ENCODE data around the gene HEXB. TPM values are rescaled to one million over a fixed set of nuclear protein-coding genes. Genes with fewer than 3 reads are reported as not detected.

The HEXB gene
- total and polyA plus RNA-seq, 7 experiments from 2014 or later = 37.7 to 95.8 (median 72.0) TPM

DNA sequence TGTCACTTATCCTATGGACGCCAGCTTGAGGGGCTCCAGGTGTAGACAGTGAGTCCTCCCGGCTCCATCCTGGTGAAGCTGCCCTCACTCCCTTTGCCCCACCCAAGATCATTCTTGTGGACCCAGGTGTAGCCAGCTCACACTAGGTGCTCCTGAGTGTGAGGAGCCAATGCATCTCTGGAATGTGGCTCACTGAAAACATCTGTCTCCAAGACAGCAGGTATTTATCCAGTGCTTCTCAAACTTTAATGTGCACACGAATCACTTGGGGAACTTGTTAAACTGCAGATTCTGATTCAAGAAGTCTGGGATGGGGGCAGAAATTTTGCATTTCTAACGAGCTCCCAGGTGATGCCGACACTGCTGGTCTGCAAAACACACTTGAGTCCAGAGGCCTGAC, 31.0 kb upstream of the HEXB start:
- Mint-ChIP-seq H3K9me3 (no peaks in the 10 kb centered on the region), H3K27ac (no peak overlapping the region), H3K27me3 (peaks cover 0 to 18% (median 5%) of the 10 kb centered on the region in 5 donors), H3K4me3 (no peak overlapping the region), H3K36me3 (no peaks in the 10 kb centered on the region), H3K4me1 (peaks cover 0 to 2% (median 0%) of the 10 kb centered on the region in 7 donors)
- DNase-seq (no peak), ATAC-seq (no peak)
- ChIA-PET POLR2A (no interaction called here), CTCF (interaction anchor here (1.8 kb wide), 1 partner anchor 751 kb away, joined by 9 read pairs; no protein-coding TSS in a partner anchor)
- intact Hi-C loops (cut with micrococcal nuclease) = no loop called here
- Histone ChIP-seq H3K36me3 (ENCODE audit: control insufficient read depth in 2 of 3, insufficient read depth in 3 of 3, low read length in 3 of 3) (no peaks in the 10 kb centered on the region), H3K27ac (ENCODE audit: low read depth, low read length) (no peak overlapping the region), H3K4me1 (ENCODE audit: control insufficient read depth in 2 of 2, insufficient read depth in 2 of 2, low read length in 2 of 2) (no peaks in the 10 kb centered on the region), H3K27me3 (ENCODE audit: control insufficient read depth in 2 of 2, insufficient read depth in 2 of 2, low read length in 2 of 2) (no peaks in the 10 kb centered on the region), H3K4me3 (ENCODE audit: low read length) (no peak overlapping the region), H3K9me3 (ENCODE audit: control insufficient read depth in 2 of 3, low read length in 3 of 3) (no peaks in the 10 kb centered on the region)

DNA sequence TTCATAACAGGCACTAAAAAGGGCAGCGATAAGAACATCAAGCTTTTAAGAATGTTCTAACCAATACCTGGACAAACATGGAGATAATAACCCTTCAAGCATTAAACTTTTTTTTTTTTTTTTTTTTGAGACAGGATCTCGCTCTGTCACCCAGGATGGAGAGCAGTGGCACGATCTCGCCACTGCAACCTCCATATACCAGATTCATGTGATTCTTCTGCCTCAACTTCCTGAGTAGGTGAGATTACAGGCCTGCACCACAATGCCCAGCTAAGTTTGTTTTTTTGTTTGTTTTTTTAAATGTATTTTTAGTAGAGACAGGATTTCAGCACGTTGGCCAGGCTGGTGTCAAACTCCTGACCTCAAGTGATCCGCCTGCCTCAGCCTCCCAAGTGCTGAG, 29.8 kb upstream of the HEXB start:
- Histone ChIP-seq H3K9me3 (ENCODE audit: control insufficient read depth in 2 of 3, low read length in 3 of 3) (no peaks in the 10 kb centered on the region), H3K36me3 (ENCODE audit: control insufficient read depth in 2 of 3, insufficient read depth in 3 of 3, low read length in 3 of 3) (no peaks in the 10 kb centered on the region), H3K4me1 (ENCODE audit: control insufficient read depth in 2 of 2, insufficient read depth in 2 of 2, low read length in 2 of 2) (no peaks in the 10 kb centered on the region), H3K27me3 (ENCODE audit: control insufficient read depth in 2 of 2, insufficient read depth in 2 of 2, low read length in 2 of 2) (no peaks in the 10 kb centered on the region), H3K4me3 (ENCODE audit: low read length) (no peak overlapping the region), H3K27ac (ENCODE audit: low read depth, low read length) (no peak overlapping the region)
- ATAC-seq (no peak), DNase-seq (no peak)
- CTCF ChIA-PET = interaction anchor here (1.8 kb wide), 1 partner anchor 753 kb away, joined by 9 read pairs; no protein-coding TSS in a partner anchor
- intact Hi-C loops (cut with micrococcal nuclease) = no loop called here
- no peaks in the 10 kb centered on the region for H3K4me1 Mint-ChIP-seq
- H3K27ac Mint-ChIP-seq = no peak overlapping the region
- H3K27me3 Mint-ChIP-seq = peaks cover 0 to 23% (median 11%) of the 10 kb centered on the region in 5 donors
- no peaks in the 10 kb centered on the region for H3K9me3 Mint-ChIP-seq
- no peak overlapping the region for H3K4me3 Mint-ChIP-seq
- POLR2A ChIA-PET = no interaction called here
- H3K36me3 Mint-ChIP-seq = no peaks in the 10 kb centered on the region

DNA sequence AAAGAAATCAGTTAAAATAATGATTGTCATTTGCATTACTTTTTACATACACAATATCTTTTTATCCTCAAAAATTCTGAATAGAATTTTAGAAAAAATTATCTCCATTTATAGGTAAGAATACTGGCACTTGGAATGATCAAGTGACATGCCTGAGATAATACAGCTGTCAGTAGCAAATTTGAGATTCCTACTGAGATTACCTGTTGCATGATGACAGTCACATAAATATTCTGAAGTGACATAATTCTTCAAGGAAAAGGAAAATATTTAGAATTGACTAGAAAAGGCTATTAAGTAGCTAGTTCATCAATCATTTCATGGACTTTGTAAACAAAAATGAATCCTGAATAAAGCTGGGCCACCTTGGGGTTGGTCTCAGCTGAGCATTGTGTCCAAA, 29.3 kb upstream of the HEXB start:
- H3K36me3 Mint-ChIP-seq = no peaks in the 10 kb centered on the region
- H3K27me3 Mint-ChIP-seq = peaks cover 0 to 24% (median 11%) of the 10 kb centered on the region in 5 donors
- ChIA-PET POLR2A (no interaction called here), CTCF (interaction anchor here (1.8 kb wide), 1 partner anchor 753 kb away, joined by 9 read pairs; no protein-coding TSS in a partner anchor)
- intact Hi-C loops (cut with micrococcal nuclease) = no loop called here
- H3K4me3 Mint-ChIP-seq = no peak overlapping the region
- no peaks in the 10 kb centered on the region for H3K9me3 ChIP-seq (ENCODE audit: control insufficient read depth in 2 of 3, low read length in 3 of 3)
- H3K4me3 ChIP-seq (ENCODE audit: low read length) = no peak overlapping the region
- no peaks in the 10 kb centered on the region for H3K9me3 Mint-ChIP-seq
- no peaks in the 10 kb centered on the region for H3K27me3 ChIP-seq (ENCODE audit: control insufficient read depth in 2 of 2, insufficient read depth in 2 of 2, low read length in 2 of 2)
- H3K4me1 ChIP-seq (ENCODE audit: control insufficient read depth in 2 of 2, insufficient read depth in 2 of 2, low read length in 2 of 2) = no peaks in the 10 kb centered on the region
- H3K27ac ChIP-seq (ENCODE audit: low read depth, low read length) = no peak overlapping the region
- DNase-seq (no peak), ATAC-seq (no peak)
- H3K36me3 ChIP-seq (ENCODE audit: control insufficient read depth in 2 of 3, insufficient read depth in 3 of 3, low read length in 3 of 3) = no peaks in the 10 kb centered on the region
- H3K27ac Mint-ChIP-seq = no peak overlapping the region
- H3K4me1 Mint-ChIP-seq = no peaks in the 10 kb centered on the region

DNA sequence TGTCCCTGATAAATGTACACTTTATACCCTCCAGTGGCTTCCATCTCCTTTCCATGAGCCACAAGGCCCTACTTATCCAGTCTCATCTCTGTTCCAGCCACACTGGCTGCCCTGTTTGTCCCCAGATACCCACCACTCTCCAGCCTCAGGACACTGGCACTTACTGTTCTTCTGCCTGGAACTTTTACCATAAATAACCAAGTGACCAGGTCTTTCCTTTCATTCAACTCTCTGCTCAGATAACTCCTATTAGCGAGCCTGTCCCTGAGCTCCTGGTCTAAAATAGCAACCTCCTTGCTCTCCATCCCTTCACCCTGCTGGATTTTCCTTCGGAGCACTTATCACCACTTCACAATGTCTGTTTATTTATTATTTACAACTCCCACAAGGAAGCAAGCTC, 27.9 kb upstream of the HEXB start:
- intact Hi-C loops (cut with micrococcal nuclease) = no loop called here
- Histone ChIP-seq H3K9me3 (ENCODE audit: control insufficient read depth in 2 of 3, low read length in 3 of 3) (no peaks in the 10 kb centered on the region), H3K4me1 (ENCODE audit: control insufficient read depth in 2 of 2, insufficient read depth in 2 of 2, low read length in 2 of 2) (no peaks in the 10 kb centered on the region), H3K27me3 (ENCODE audit: control insufficient read depth in 2 of 2, insufficient read depth in 2 of 2, low read length in 2 of 2) (no peaks in the 10 kb centered on the region), H3K4me3 (ENCODE audit: low read length) (no peak overlapping the region), H3K36me3 (ENCODE audit: control insufficient read depth in 2 of 3, insufficient read depth in 3 of 3, low read length in 3 of 3) (no peaks in the 10 kb centered on the region), H3K27ac (ENCODE audit: low read depth, low read length) (no peak overlapping the region)
- CTCF ChIA-PET = interaction anchor here (1.2 kb wide), 1 partner anchor 8 kb away, joined by 5 read pairs; no protein-coding TSS in a partner anchor
- ATAC-seq (no peak), DNase-seq (no peak)
- Mint-ChIP-seq H3K4me3 (no peak overlapping the region), H3K9me3 (no peaks in the 10 kb centered on the region), H3K27ac (no peak overlapping the region), H3K27me3 (peaks cover 0 to 24% (median 20%) of the 10 kb centered on the region in 5 donors), H3K4me1 (no peaks in the 10 kb centered on the region), H3K36me3 (no peaks in the 10 kb centered on the region)
- POLR2A ChIA-PET = no interaction called here

DNA sequence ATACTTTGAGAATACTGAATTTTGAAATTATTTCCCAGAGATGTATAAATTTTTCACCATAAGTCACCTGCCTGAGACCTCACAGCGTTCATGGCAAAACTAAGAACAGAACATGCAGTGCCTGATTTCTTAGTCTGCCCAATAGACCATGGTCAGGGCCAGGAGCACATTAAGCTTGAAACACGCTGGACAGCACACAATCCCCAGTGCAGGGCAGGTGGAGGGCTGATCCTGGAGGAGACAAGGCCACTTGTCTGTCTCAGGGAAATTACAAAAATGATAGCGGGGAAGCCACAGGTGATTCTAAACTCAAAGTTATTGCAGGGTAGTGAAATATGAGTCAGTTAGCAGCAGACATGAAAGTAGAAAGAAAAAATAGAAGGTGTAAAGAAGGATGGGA, 25.9 kb upstream of the HEXB start:
- no peaks in the 10 kb centered on the region for H3K36me3 Mint-ChIP-seq
- H3K4me3 ChIP-seq (ENCODE audit: low read length) = no peak overlapping the region
- H3K36me3 ChIP-seq (ENCODE audit: control insufficient read depth in 2 of 3, insufficient read depth in 3 of 3, low read length in 3 of 3) = no peaks in the 10 kb centered on the region
- intact Hi-C loops (cut with micrococcal nuclease) = no loop called here
- H3K27ac Mint-ChIP-seq = no peak overlapping the region
- H3K9me3 ChIP-seq (ENCODE audit: control insufficient read depth in 2 of 3, low read length in 3 of 3) = no peaks in the 10 kb centered on the region
- ChIA-PET POLR2A (no interaction called here), CTCF (no interaction called here)
- no peaks in the 10 kb centered on the region for H3K27me3 ChIP-seq (ENCODE audit: control insufficient read depth in 2 of 2, insufficient read depth in 2 of 2, low read length in 2 of 2)
- DNase-seq = no peak
- H3K4me3 Mint-ChIP-seq = no peak overlapping the region
- no peak overlapping the region for H3K27ac ChIP-seq (ENCODE audit: low read depth, low read length)
- H3K4me1 ChIP-seq (ENCODE audit: control insufficient read depth in 2 of 2, insufficient read depth in 2 of 2, low read length in 2 of 2) = no peaks in the 10 kb centered on the region
- no peak for ATAC-seq
- peaks cover under 1 to 30% (median 24%) of the 10 kb centered on the region in 5 donors for H3K27me3 Mint-ChIP-seq
- no peaks in the 10 kb centered on the region for H3K4me1 Mint-ChIP-seq
- no peaks in the 10 kb centered on the region for H3K9me3 Mint-ChIP-seq

DNA sequence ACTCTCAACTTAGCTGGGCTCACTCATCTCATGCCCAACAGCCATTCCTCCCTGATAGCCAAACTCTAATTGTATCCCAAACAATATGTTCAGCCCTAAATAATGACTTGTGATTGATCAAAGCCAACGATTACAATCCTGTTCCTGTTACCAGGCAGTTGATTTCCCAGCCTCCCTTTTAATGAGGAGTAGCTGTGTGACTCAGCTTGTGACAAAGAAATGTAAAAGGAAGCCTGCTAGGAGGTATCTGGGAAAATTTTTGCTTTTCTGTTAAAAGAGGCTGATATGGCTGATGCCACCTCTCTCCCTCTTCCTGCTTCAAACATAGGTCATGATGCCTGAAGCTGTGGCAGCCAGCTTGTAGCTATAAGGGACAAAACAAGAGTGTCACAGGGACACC, 24.9 kb upstream of the HEXB start:
- ChIA-PET CTCF (no interaction called here), POLR2A (no interaction called here)
- Histone ChIP-seq H3K4me1 (ENCODE audit: control insufficient read depth in 2 of 2, insufficient read depth in 2 of 2, low read length in 2 of 2) (no peaks in the 10 kb centered on the region), H3K27me3 (ENCODE audit: control insufficient read depth in 2 of 2, insufficient read depth in 2 of 2, low read length in 2 of 2) (no peaks in the 10 kb centered on the region), H3K27ac (ENCODE audit: low read depth, low read length) (no peak overlapping the region), H3K9me3 (ENCODE audit: control insufficient read depth in 2 of 3, low read length in 3 of 3) (no peaks in the 10 kb centered on the region), H3K36me3 (ENCODE audit: control insufficient read depth in 2 of 3, insufficient read depth in 3 of 3, low read length in 3 of 3) (no peaks in the 10 kb centered on the region), H3K4me3 (ENCODE audit: low read length) (no peak overlapping the region)
- no peak overlapping the region for H3K27ac Mint-ChIP-seq
- no peaks in the 10 kb centered on the region for H3K4me1 Mint-ChIP-seq
- intact Hi-C loops (cut with micrococcal nuclease) = no loop called here
- DNase-seq (no peak), ATAC-seq (no peak)
- no peaks in the 10 kb centered on the region for H3K9me3 Mint-ChIP-seq
- H3K36me3 Mint-ChIP-seq = no peaks in the 10 kb centered on the region
- H3K27me3 Mint-ChIP-seq = peaks cover 6 to 30% (median 24%) of the 10 kb centered on the region in 5 donors
- H3K4me3 Mint-ChIP-seq = no peak overlapping the region

DNA sequence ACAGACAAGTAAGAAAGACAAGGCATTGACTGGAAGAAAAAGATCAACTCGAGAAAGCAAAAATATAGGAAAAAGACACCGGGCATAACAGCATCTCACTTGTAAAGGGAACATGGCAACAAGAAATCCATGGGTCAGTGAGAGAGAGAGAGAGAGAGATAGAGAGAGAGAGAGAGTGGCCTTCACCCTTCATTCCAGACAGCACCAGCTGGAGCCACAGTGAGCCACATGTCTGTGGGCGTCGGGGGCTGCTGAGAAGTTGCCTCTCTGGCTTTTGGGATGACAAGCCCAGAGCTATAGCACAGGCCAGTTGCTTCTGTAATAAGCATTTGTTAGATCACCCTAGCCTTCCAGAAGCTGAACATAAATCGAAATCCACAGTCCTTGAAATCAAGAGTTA, 24.2 kb upstream of the HEXB start:
- no peaks in the 10 kb centered on the region for H3K4me1 ChIP-seq (ENCODE audit: control insufficient read depth in 2 of 2, insufficient read depth in 2 of 2, low read length in 2 of 2)
- no peak overlapping the region for H3K27ac Mint-ChIP-seq
- ChIA-PET CTCF (no interaction called here), POLR2A (no interaction called here)
- H3K27me3 Mint-ChIP-seq = peaks cover 6 to 31% (median 29%) of the 10 kb centered on the region in 5 donors
- ATAC-seq (no peak), DNase-seq (no peak)
- intact Hi-C loops (cut with micrococcal nuclease) = no loop called here
- H3K27me3 ChIP-seq (ENCODE audit: control insufficient read depth in 2 of 2, insufficient read depth in 2 of 2, low read length in 2 of 2) = no peaks in the 10 kb centered on the region
- no peak overlapping the region for H3K4me3 ChIP-seq (ENCODE audit: low read length)
- no peaks in the 10 kb centered on the region for H3K9me3 Mint-ChIP-seq
- no peak overlapping the region for H3K27ac ChIP-seq (ENCODE audit: low read depth, low read length)
- H3K4me1 Mint-ChIP-seq = no peaks in the 10 kb centered on the region
- no peaks in the 10 kb centered on the region for H3K36me3 ChIP-seq (ENCODE audit: control insufficient read depth in 2 of 3, insufficient read depth in 3 of 3, low read length in 3 of 3)
- no peaks in the 10 kb centered on the region for H3K36me3 Mint-ChIP-seq
- H3K9me3 ChIP-seq (ENCODE audit: control insufficient read depth in 2 of 3, low read length in 3 of 3) = no peaks in the 10 kb centered on the region
- H3K4me3 Mint-ChIP-seq = no peak overlapping the region

All from naive thymus-derived CD4-positive, alpha-beta T cell (primary cell).